NCI-H2196 treated with DMSO at 0.1 percent for 48 hours (cell line): ENCODE data around the gene GIGYF2.

ENCODE experiments used
- DNase-seq: peaks from one replicate; lab custom pipeline; 2025; ENCODE audit not compliant: unreplicated experiment; lab: John Stamatoyannopoulos, UW

The GIGYF2 gene

DNA sequence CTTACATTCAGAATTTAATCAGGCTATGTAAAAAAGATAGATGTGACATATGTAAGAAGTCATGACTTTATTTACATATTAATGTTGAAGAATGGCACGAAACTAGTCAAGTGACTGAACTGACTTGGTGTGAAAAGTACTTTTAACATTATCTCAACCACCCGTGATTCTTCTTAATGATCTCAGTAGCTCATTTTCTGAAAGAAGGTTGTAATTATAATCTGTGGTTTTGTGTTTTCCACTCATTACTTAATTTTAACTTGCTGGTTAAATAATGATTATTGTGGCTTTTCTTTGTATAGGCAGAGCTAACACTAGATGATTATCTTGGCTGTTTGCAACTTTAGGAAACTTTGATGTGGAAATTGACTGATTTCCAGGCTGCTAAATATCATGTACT lies 60.8 kb downstream of the GIGYF2 start:
- no peak for DNase-seq

DNA sequence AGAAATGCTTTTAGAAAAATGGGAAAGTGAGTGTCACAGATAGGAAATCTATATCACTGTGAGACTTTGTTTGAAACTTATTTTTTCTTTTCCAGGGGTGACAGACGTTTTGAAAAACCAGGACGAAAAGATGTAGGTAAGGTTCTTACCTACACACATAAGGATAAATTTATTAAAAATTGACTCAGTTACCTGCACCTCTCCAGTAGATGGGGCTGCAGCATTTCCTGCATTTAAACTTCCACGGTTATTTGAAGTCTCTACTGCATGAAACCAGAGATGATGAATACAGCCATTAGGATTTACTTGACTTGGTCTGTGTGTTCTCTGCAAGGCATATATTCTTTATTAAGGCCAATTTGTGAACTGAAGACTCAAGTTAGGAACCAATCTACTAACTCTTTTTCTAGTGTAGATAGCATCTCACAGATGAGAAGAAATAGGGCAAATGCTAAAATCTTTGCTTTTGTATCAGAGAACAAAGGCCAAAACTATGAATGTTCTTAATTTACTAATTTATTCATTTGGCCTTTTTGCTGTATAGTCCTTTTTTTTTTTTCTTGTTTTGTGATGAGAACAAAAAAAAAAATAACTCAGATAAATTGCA lies 64.3 kb downstream of the GIGYF2 start:
- peak; percentile 14 for DNase-seq

DNA sequence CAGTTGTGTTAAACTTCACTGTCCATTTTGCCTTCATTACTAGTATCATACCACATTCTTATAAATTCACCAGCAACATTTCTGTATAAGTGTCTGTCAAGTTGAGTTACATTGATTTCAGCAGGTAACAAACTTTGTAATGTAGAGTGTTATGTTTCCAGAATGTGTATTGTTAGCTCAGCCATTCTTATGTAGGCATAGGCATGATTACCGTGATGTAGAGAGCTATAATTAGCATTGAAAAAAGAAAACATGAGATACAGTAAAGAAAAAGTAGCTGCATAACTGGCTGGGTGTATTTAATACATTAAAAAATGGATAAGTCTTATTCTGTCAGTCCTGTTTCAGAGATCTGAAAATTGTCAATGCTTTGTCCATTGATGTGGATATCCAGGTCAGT lies 70.7 kb downstream of the GIGYF2 start:
- DNase-seq, result no peak

DNA sequence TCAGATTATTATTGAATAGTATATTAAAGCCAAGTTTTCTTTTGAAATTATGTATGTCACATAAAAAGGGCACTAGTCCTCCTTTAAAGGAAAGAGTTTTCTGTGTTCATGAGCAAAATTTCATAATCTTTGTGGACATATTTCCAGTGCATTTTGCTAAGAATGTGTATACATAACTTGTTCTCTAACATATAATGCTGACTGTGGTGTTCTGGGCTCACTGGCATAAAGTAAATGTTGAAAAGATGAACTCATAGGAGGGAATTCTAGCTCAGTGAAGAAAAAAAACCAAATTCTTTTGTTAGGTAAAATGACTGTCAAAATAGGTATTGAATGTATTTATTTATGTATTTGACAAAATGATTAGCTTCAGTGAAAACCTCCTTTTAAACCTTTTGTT lies 73.1 kb downstream of the GIGYF2 start:
- no peak for DNase-seq

GRCh38 chr2:232771870-232772269 lies 74.7 kb downstream of the GIGYF2 start:
- DNase-seq, result no peak

- DNase-seq, result no peak
Measured at GRCh38 chr2:232772531-232772930, 75.4 kb downstream of the GIGYF2 start.

DNA sequence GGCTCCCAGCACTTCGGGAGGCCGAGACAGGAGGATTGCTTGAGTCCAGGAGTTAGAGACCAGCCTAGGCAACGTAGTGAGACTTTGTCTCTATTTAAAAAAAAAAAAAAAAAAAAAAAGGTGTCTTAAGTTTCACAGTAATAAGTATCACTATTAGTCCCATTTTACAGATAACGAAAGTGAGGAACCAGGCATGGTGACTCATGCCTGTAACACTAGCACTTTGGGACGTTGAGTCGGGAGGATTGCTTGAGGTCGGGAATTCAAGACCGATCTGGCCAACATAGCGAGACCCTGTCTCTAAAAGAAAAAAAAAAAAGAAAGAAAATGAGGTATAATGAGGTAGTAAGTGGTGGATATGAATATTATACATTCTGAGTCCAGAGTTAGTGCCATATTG lies 76.7 kb downstream of the GIGYF2 start:
- DNase-seq, result no peak

DNA sequence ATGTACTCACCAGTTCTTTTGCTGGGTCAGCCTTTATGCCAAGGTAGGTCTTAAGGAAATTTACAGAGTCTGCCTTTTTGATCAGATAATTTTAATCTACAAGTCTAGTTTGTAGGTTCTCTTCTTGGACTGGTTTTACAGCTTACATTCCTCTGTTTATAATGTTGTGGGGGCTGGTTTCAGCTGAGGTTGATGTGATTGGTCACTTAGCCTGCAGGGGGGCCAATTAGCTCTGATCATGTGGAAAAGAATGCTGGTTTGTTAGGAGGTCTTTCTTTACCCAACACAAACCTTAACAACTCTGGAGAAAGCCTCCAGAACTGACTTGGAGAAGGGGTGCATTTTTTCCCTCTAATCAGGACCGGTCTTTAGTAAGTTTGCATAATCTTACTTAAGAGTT lies 79.3 kb downstream of the GIGYF2 start, which contains the start of gene KCNJ13:
Gene KCNJ13 (minus strand): TSS at position 131 of the 400 bp plus-strand sequence. CDS start 5,203 bp downstream, outside the sequence.
- no peak for DNase-seq

DNA sequence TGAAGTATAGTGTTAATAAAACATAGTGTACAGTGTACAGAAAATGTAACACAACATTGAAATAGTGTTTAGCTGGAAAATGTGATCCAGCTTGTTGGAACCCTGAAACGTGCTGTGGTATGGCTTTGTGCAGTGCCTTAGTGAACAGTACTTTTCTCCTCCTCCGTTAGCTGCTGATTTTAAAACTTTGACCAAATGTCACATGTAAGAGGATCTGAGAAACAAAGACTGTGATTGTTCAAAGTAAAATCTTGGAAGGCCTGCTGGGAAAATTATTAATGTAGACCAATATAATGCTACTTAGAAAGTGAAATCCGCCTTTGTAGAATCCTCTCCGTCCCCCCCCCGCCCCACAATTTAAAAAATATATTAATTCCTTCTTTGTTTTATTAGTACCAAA lies 80.1 kb downstream of the GIGYF2 start:
- DNase-seq, result no peak

- DNase-seq, result no peak
Measured at GRCh38 chr2:232779465-232779864, 82.3 kb downstream of the GIGYF2 start.

DNA sequence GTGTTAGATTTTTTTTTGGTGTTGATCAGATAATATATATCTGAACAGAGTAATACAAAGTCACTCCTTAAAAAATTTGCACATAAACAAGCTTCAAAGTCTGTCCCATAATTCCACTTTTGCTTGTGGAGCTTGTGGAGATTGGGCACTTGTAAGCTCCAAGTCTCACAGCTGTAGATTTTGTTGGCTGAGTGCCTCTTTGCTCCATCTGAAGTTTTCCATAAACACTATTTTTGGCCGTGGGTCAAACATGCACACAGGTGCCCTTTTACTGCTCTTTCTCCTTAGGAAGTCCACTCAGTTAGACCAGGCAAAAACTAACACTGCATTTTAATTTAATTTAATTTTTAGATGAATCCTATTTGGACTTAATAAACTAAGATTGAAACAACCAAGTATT lies 82.8 kb downstream of the GIGYF2 start:
- DNase-seq, result no peak

DNA sequence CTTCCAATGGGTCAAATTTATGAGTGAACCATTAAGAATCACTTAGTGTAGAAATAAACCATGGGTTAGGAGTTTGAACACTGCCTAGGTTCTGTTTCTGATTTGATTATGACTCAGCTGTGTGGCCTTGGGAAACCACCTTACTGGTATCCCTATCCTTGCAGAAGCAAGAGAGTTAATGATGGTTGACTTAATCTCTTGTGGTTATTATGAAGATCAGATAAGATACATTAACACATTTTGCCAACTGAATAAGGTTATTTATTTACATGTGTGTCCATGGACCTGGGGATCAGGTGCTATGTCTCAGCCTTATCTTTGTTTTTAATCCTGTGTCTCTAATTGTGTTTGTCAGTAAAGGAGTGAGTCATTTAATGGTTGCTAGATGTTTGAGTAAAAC lies 84.6 kb downstream of the GIGYF2 start:
- peak; percentile 36 for DNase-seq

GRCh38 chr2:232783278-232783677 lies 86.1 kb downstream of the GIGYF2 start:
- no peak for DNase-seq

DNA sequence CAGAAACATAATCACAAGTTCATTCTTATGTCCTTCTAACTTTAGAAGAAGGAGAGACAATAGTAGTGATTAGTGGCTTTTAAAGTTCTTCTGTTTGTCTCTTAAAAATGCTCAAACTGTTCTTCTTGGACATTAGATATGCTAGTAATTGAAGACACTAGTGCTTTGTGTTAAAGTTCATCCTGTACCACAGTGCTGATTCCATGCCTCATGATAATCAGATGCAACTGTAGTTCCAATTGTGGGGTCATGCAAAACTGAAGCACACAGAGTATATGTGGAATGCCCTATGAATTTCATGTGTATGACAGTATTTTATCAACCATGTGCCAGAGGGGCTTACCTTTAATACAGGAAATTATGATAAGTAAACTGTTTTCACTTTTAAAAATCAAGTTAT lies 90.7 kb downstream of the GIGYF2 start:
- no peak for DNase-seq

- DNase-seq, result no peak
Measured at GRCh38 chr2:232789082-232789481, 92.0 kb downstream of the GIGYF2 start.

GRCh38 chr2:232791518-232791917 lies 94.4 kb downstream of the GIGYF2 start:
- DNase-seq, result no peak

- DNase-seq, result no peak
Measured at GRCh38 chr2:232793271-232793670, 96.1 kb downstream of the GIGYF2 start.

GRCh38 chr2:232794981-232795380 lies 97.8 kb downstream of the GIGYF2 start:
- DNase-seq, result no peak

- no peak for DNase-seq
Measured at GRCh38 chr2:232795920-232796319, 98.8 kb downstream of the GIGYF2 start.

- no peak for DNase-seq
Measured at GRCh38 chr2:232798187-232798586, 101.1 kb downstream of the GIGYF2 start.

GRCh38 chr2:232800166-232800565 lies 103.0 kb downstream of the GIGYF2 start:
- no peak for DNase-seq

DNA sequence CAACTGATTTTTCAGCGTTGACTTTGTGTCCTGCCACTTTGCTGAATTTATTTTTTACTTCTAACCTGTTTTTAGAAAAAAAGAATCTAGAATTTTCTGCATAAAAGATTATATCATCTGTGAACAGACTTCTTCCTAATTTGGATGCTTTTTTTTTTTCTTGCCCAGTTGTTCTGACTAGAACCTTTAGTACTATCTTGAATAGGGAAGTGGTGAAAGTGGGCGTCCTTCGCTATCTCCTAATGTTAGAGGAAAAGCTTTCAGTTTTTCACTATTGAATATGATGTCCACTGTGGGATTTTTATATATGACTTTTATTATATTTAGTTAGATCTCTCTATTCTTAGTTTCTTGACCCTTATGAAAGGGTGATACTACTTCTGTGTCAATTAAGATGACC lies 105.0 kb downstream of the GIGYF2 start:
- no peak for DNase-seq

- no peak for DNase-seq
Measured at GRCh38 chr2:232809349-232810124, 112.4 kb downstream of the GIGYF2 start.
